ENCODE measurements around the gene GDI2. TPM values are rescaled to one million over a fixed set of nuclear protein-coding genes. Genes with fewer than 3 reads are reported as not detected.
"Not testable (repeated sequence)": the region's sequence is repeated elsewhere in the genome, so short reads cannot be mapped to it uniquely, and the experiment has no call there.

GDI2 gene
- total RNA-seq, 1 experiment from 2014 or later: 380 TPM

GRCh38 chr10:5805711-5806110, 7.5 kb downstream of the GDI2 start:
- in situ Hi-C loops (cut with HindIII; ENCODE audit: low pct_unique_long_range_greater_than_20kb, low sequenced_read_pairs): no loop called here
- no peak for DNase-seq (ENCODE audit: low read depth)

GRCh38 chr10:5805260-5805659, 8.0 kb downstream of the GDI2 start:
- in situ Hi-C loops (cut with HindIII; ENCODE audit: low pct_unique_long_range_greater_than_20kb, low sequenced_read_pairs): no loop called here
- DNase-seq (ENCODE audit: low read depth): no peak

DNA sequence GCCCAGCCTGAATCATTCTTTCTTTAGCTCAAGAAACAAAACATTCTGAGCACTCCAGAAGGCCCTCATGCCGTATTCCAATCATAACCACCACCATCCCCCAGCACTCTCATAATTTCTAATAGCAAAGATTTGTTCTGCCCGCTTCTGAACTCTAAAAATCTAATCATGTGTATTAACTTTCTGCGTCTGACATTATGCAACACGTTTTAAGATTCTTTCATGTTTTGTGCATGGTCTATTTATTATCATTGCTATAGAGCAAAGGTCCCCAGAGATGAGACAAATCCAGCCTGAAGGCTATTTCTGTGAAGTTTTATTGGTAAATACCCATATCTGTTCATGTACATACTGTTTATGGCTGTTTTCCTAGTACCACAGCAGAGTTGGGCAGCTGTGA, 8.8 kb downstream of the GDI2 start:
- no peak for DNase-seq (ENCODE audit: low read depth)
- in situ Hi-C loops (cut with HindIII; ENCODE audit: low pct_unique_long_range_greater_than_20kb, low sequenced_read_pairs): no loop called here

DNA sequence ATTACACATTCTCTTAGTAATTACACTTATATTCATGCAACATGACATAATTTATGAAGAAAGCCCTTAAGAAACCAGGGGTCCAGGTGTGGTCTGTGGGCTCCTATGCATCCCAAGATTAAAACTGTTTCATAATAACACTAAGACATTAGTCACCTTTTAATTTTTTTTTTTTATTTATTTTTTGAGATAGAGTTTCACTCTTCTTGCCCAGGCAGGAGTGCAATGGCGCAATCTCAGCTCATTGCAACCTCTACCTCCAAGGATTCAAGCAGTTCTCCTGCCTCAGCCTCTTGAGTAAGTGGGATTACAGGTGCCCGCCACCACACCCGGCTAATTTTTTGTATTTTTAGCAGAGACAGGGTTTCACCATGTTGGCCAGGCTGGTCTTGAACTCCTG, 12.5 kb downstream of the GDI2 start:
- no peak for DNase-seq (ENCODE audit: low read depth)
- in situ Hi-C loops (cut with HindIII; ENCODE audit: low pct_unique_long_range_greater_than_20kb, low sequenced_read_pairs): no loop called here

GRCh38 chr10:5794236-5794635, 19.0 kb downstream of the GDI2 start:
- DNase-seq (ENCODE audit: low read depth): no peak
- in situ Hi-C loops (cut with HindIII; ENCODE audit: low pct_unique_long_range_greater_than_20kb, low sequenced_read_pairs): no loop called here

DNA sequence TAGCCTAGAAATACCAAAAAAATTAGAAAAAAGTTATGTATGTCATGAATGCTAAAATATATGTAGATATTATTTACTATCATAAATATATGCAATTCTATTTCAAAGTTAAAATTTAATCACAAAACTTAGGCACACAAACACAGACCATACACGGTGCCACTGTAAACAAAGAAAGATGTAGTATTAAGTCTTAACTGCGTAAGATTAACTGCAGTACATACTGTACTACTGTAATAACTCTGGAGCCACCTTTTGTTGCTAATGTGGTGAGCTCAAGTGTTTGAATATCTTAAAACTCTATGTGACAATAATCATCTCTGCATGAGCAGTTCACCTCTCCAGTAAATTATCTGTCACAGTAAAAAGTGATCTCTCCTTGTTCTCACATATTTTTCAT, 23.6 kb downstream of the GDI2 start:
- no peak for DNase-seq (ENCODE audit: low read depth)
- in situ Hi-C loops (cut with HindIII; ENCODE audit: low pct_unique_long_range_greater_than_20kb, low sequenced_read_pairs): no loop called here

- no peak for DNase-seq (ENCODE audit: low read depth)
- in situ Hi-C loops (cut with HindIII; ENCODE audit: low pct_unique_long_range_greater_than_20kb, low sequenced_read_pairs): no loop called here
Measured at GRCh38 chr10:5788969-5789368, 24.3 kb downstream of the GDI2 start.

- in situ Hi-C loops (cut with HindIII; ENCODE audit: low pct_unique_long_range_greater_than_20kb, low sequenced_read_pairs): no loop called here
Measured at GRCh38 chr10:5783300-5783699, 29.9 kb downstream of the GDI2 start.

GRCh38 chr10:5782174-5782573, 31.1 kb downstream of the GDI2 start:
- in situ Hi-C loops (cut with HindIII; ENCODE audit: low pct_unique_long_range_greater_than_20kb, low sequenced_read_pairs): no loop called here
- no peak for DNase-seq (ENCODE audit: low read depth)

More at GRCh38 chr10:5783300-5783699, 29.9 kb downstream of the GDI2 start:
- DNase-seq (ENCODE audit: low read depth): no peak

DNA sequence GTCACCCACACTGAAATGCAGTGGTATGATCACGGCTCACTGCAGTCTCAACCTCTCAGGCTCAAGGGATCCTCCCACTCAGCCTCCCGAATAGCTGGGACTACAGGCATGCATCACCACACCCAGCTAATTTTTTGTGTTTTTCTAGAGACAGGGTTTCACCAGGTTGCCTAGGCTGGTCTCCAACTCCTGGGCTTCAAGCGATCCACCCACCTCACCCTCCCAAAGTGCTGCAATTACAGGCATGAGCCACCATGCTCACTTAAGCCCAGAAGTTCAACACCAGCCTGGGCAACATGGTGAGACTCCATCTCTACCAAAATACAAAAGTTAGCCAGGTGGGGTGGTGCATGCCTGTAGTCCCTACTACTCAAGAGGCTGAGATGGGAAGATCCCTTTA, 33.5 kb downstream of the GDI2 start:
- in situ Hi-C loops (cut with HindIII; ENCODE audit: low pct_unique_long_range_greater_than_20kb, low sequenced_read_pairs): no loop called here

GRCh38 chr10:5777758-5778157, 35.5 kb downstream of the GDI2 start:
- in situ Hi-C loops (cut with HindIII; ENCODE audit: low pct_unique_long_range_greater_than_20kb, low sequenced_read_pairs); DNase-seq (ENCODE audit: low read depth): not testable (repeated sequence)

More for the DNA sequence above, 33.5 kb downstream of the GDI2 start:
- no peak for DNase-seq (ENCODE audit: low read depth)

GRCh38 chr10:5776881-5777197, 36.4 kb downstream of the GDI2 start:
- no peak for DNase-seq (ENCODE audit: low read depth)
- in situ Hi-C loops (cut with HindIII; ENCODE audit: low pct_unique_long_range_greater_than_20kb, low sequenced_read_pairs): no loop called here

DNA sequence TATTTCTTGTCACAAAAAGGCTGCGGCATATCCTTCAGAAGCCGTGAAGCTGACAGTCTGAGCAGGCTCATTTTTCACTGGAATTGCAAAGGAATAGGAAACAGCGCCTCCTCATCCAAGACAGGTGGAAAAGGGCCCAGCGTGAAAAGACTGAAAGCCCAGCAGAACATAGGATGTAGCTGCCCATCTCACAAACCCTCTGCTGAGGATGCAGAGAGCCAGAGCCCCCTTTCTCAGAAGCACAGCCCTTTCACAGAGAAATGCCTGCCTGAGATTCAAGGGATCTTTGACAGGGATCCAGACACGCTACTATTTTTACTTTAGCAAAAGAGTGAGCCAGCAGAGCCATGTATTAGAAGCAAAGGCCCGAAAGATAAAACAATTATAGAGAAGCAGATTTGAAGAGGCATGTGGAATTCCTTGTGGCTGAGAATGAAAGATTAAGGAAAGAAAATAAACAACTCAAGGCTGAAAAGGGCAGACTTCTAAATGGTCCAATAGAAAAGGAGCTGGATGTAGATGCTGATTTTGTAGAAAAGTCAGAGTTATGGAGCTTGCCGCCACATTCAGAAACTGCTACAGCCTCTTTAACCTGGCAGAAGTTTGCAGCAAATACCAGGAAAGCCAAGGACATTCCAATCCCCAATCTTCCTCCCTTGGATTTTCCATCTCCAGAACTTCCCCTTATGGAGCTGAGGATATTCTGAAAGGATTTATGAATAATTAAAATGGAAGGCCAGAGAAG, 36.9 kb downstream of the GDI2 start:
- in situ Hi-C loops (cut with HindIII; ENCODE audit: low pct_unique_long_range_greater_than_20kb, low sequenced_read_pairs): no loop called here
- DNase-seq (ENCODE audit: low read depth): no peak

- no peak for DNase-seq (ENCODE audit: low read depth)
- in situ Hi-C loops (cut with HindIII; ENCODE audit: low pct_unique_long_range_greater_than_20kb, low sequenced_read_pairs): no loop called here
Measured at GRCh38 chr10:5775685-5776084, 37.5 kb downstream of the GDI2 start.

- DNase-seq (ENCODE audit: low read depth): no peak
- in situ Hi-C loops (cut with HindIII; ENCODE audit: low pct_unique_long_range_greater_than_20kb, low sequenced_read_pairs): no loop called here
Measured at GRCh38 chr10:5774987-5775620, 38.1 kb downstream of the GDI2 start.

DNA sequence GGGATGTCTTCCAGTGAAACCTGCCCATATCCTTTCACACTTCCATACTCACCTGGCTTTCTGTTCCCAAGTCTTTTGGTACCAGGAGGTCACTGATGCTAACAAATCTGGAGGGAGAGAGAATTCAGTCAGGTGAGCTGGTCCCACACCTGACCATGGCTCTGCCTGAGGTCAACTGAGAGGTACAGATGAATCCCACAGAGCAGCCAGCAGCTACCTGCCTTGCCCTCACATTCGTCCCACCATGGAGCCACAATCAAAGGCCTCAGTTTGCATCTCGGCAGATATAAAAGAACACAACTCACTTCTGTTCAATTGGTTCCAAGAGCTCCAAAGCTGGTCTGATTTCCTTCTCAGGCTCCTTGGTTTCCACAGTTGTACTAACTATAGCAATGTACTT, 47.0 kb downstream of the GDI2 start:
- no peak for DNase-seq (ENCODE audit: low read depth)
- in situ Hi-C loops (cut with HindIII; ENCODE audit: low pct_unique_long_range_greater_than_20kb, low sequenced_read_pairs): no loop called here

DNA sequence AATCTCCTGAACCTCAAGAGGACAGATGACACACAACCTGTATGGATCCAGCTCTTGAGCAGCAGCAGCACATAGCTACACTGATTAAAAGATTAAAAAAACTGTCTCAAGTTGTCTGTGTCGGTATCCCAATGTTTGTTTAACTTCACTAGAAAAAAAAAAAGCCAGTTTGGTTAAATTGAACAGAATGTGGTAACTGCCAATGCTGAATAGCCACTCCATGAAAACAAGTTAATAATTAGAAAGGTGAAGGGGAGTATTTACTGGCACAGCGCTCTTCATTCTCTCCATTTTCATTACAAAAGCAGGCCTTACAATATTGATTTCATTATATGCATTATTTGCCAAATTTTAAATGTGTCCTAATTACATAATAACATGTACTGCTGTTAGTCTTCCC, 47.6 kb downstream of the GDI2 start:
- no peak for DNase-seq (ENCODE audit: low read depth)
- in situ Hi-C loops (cut with HindIII; ENCODE audit: low pct_unique_long_range_greater_than_20kb, low sequenced_read_pairs): no loop called here

DNA sequence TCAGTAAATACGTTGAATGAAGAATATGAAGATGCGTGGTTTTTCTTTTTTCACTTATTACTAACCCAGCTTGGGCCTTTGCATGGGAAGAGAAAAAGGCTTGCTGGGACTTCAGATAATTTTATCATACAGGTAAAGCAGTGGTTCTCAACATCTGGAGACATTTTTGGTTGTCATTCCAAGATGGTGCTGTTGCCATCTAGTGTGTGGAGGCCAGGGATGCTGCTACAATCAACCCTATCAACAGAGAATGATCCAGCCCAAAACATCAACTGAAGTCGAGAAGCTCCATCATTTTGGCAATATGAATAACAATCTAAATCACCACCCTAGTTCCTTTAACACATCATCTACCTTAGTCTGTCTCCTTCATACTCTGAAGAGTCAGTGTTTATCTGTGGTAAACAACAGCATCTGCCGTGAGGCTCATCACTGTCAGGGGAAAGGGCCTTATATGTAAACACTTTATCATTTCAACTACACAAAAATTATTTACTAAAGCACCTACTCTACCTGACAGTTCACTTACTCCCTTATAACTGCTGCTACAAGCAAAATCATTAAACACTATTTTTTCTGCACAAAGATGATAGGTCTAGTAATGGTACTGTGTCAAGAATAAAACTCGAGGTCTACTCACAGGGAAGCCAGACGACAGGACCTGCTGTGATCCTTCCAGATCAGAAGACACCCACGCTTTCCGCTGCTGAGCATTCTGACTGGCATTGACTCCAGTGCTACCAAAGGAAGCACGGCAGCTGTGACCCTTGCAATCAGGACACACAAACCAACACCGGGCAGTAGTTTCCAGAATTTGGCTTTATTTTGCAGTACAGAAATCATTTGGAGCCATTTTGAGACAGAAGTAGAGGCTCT, 48.6 kb downstream of the GDI2 start:
- in situ Hi-C loops (cut with HindIII; ENCODE audit: low pct_unique_long_range_greater_than_20kb, low sequenced_read_pairs): no loop called here
- no peak for DNase-seq (ENCODE audit: low read depth)

GRCh38 chr10:5762531-5762930, 50.7 kb downstream of the GDI2 start:
- in situ Hi-C loops (cut with HindIII; ENCODE audit: low pct_unique_long_range_greater_than_20kb, low sequenced_read_pairs): no loop called here

More at GRCh38 chr10:5762531-5762930, 50.7 kb downstream of the GDI2 start:
- DNase-seq (ENCODE audit: low read depth): no peak

Data from Caki2 (cell line).